Osteoblast (primary cell): ENCODE results near the gene FXYD7. TPM values are rescaled to one million over a fixed set of nuclear protein-coding genes. Genes with fewer than 3 reads are reported as not detected.

Experiments used
- DNase-seq: peaks from one replicate; pipeline ENCODE4 v3.0.0; 2011; ENCODE audit warnings: low spot score, mixed read lengths; ENCODE audit not compliant: insufficient read length; ENCODE audit errors: missing footprints
- H2AFZ ChIP-seq: 2 replicates; pipeline ENCODE4 v1.6.0; 2011; ENCODE audit warnings: mild to moderate bottlenecking, low read length
- H3K27ac ChIP-seq: 2 replicates; pipeline ENCODE4 v1.5.1; 2011; ENCODE audit warnings: mild to moderate bottlenecking, low read depth, low read length, moderate library complexity
- H3K27me3 ChIP-seq: 2 replicates; pipeline ENCODE4 v1.6.0; 2012; ENCODE audit warnings: mild to moderate bottlenecking, control low read depth, inconsistent platforms, low read length, moderate library complexity; ENCODE audit not compliant: insufficient read depth
- H3K36me3 ChIP-seq: 2 replicates; pipeline ENCODE4 v1.5.1; 2011; ENCODE audit warnings: mild to moderate bottlenecking, low read length, control low read depth, moderate library complexity; ENCODE audit not compliant: insufficient read depth
- H3K4me1 ChIP-seq: 2 replicates; pipeline ENCODE4 v1.5.1; 2011; ENCODE audit warnings: mild to moderate bottlenecking, low read length, control low read depth, moderate library complexity; ENCODE audit not compliant: insufficient read depth
- H3K4me2 ChIP-seq: 2 replicates; pipeline ENCODE4 v1.6.0; 2011; ENCODE audit warnings: mild to moderate bottlenecking, low read length; ENCODE audit not compliant: insufficient read depth
- H3K4me3 ChIP-seq: fragments of 200-600 bp; sonication (generic); 3 replicates; pipeline ENCODE4 v1.5.1; 2012; ENCODE audit warnings: mild to moderate bottlenecking, low read length, inconsistent platforms; ENCODE audit not compliant: insufficient read depth
- H3K79me2 ChIP-seq: 2 replicates; pipeline ENCODE4 v1.6.0; 2012; ENCODE audit warnings: mild to moderate bottlenecking, low read length, control low read depth, inconsistent platforms; ENCODE audit not compliant: insufficient read depth
- H3K9me3 ChIP-seq: 2 replicates; pipeline ENCODE4 v1.5.1; 2011; ENCODE audit warnings: low read depth, low read length, control low read depth
- H4K20me1 ChIP-seq: 2 replicates; pipeline ENCODE4 v1.6.0; 2012; ENCODE audit warnings: mild to moderate bottlenecking, low read length, control low read depth; ENCODE audit not compliant: insufficient read depth
- CTCF ChIP-seq: IDR thresholded peaks from 2 replicates; pipeline ENCODE4 v1.5.1; 2011; ENCODE audit warnings: mild to moderate bottlenecking, low read depth, low read length, moderate library complexity; ENCODE audit errors: extremely low read depth
- total RNA-seq: library from RNA; depleted of rRNA; stranded (reverse); fragments of >200 nt; gene quantifications from 2 replicates; pipeline ENCODE4 v1.2.3, GENCODE V29; 2012

The FXYD7 gene
- total RNA-seq, 1 donor, result not detected

DNA sequence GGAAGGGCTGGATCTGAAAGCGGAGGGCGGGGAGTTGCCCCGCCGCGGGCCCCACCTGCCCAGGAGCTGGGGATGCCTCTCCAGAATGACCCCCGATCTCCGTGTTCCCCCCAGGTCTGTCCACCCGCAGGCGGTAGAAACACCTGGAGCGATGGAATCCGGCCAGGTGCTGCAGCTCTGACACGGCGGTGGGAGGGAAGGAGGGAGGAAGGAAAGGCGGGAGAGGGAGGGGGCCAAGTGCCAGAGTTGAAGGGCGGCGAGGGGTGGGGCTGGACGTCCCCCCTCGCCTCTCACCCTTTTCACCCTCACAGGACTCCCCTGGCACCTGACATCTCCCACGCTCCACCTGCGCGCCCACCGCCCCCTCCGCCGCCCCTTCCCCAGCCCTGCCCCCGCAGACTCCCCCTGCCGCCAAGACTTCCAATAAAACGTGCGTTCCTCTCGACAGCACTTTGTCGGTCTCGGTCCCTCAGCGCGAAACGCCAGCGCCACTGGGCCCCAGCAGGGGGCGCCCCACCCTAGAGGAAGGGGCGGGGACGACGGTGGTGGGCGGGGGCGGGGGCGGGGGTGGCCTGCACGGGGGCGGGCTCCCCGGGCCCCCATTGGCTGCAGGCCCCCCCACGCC, 337 bp upstream of the FXYD7 start:
- Histone ChIP-seq H3K4me3 (no peak overlapping the region), H3K27me3 (peaks cover 22% of the 10 kb centered on the region), H2AFZ (no peak overlapping the region), H4K20me1 (no peaks in the 10 kb centered on the region), H3K4me2 (no peak overlapping the region), H3K79me2 (no peaks in the 10 kb centered on the region), H3K27ac (no peak overlapping the region), H3K4me1 (peaks cover 14% of the 10 kb centered on the region), H3K9me3 (no peaks in the 10 kb centered on the region), H3K36me3 (no peaks in the 10 kb centered on the region)
- TF ChIP-seq CTCF, result no peak
- peak; percentile 95 for DNase-seq

DNA sequence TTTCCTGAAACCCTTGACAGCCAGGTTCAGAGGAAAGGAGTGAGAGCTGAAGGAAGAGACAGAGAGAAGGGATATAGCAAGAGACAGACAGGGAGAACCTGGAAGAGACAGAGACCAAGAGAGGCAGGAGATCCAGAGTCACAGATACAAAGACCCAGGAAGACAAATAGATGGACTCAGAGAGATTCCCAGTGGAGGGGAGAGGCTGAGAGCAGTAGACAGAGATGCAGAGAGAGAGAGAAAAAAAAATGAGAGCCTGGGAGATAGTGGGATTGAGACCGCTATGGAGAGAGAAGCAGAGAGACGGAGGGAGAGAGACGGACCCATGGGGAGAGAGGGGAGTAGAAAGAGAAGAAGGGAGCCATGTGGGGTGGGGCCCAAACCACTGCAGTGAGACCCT, 763 bp downstream of the FXYD7 start:
- Histone ChIP-seq H3K4me3 (no peak overlapping the region), H3K27ac (no peak overlapping the region), H2AFZ (no peak overlapping the region), H3K4me1 (peaks cover 12% of the 10 kb centered on the region), H3K4me2 (no peak overlapping the region), H3K79me2 (no peaks in the 10 kb centered on the region), H3K36me3 (no peaks in the 10 kb centered on the region), H3K27me3 (peaks cover 14% of the 10 kb centered on the region), H3K9me3 (no peaks in the 10 kb centered on the region), H4K20me1 (no peaks in the 10 kb centered on the region)
- no peak for TF ChIP-seq CTCF
- DNase-seq, result peak; percentile 69

GRCh38 chr19:35144259-35144599, 1.2 kb downstream of the FXYD7 start:
- TF ChIP-seq CTCF, result no peak
- Histone ChIP-seq H3K36me3 (no peaks in the 10 kb centered on the region), H3K4me2 (no peak overlapping the region), H3K4me3 (no peak overlapping the region), H2AFZ (no peak overlapping the region), H3K79me2 (no peaks in the 10 kb centered on the region), H3K9me3 (no peaks in the 10 kb centered on the region), H3K4me1 (peaks cover 8% of the 10 kb centered on the region), H4K20me1 (no peaks in the 10 kb centered on the region), H3K27me3 (peaks cover 10% of the 10 kb centered on the region), H3K27ac (no peak overlapping the region)
- DNase-seq, result peak; percentile 62

- no peak for TF ChIP-seq CTCF
- no peaks in the 10 kb centered on the region for H3K9me3 ChIP-seq
- no peak overlapping the region for H2AFZ ChIP-seq
- peak; percentile 73 for DNase-seq
- no peaks in the 10 kb centered on the region for H4K20me1 ChIP-seq
- H3K4me2 ChIP-seq, result no peak overlapping the region
- H3K27ac ChIP-seq, result no peak overlapping the region
- peaks cover 9% of the 10 kb centered on the region for H3K27me3 ChIP-seq
- H3K4me1 ChIP-seq, result peaks cover 2% of the 10 kb centered on the region
- no peaks in the 10 kb centered on the region for H3K79me2 ChIP-seq
- H3K4me3 ChIP-seq, result no peak overlapping the region
- no peaks in the 10 kb centered on the region for H3K36me3 ChIP-seq
These were observed 1.8 kb downstream of the FXYD7 start for GRCh38 chr19:35144600-35145436.
